DOHH2 (cell line): ENCODE results near the gene UBE2L3.
"Not testable (repeated sequence)": the region's sequence is repeated elsewhere in the genome, so short reads cannot be mapped to it uniquely, and the experiment has no call there.

ENCODE experiments used
- H3F3A ChIP-seq: fragments of 200-600 bp; sonication (generic), shearing (Covaris generic); 2 replicates; pipeline ENCODE4 v1.6.0; 2016; ENCODE audit warnings: antibody characterized with exemption, mild to moderate bottlenecking; ENCODE audit not compliant: control insufficient read depth, insufficient read depth
- H3K27ac ChIP-seq: fragments of 200-600 bp; sonication (generic); 2 replicates; pipeline ENCODE4 v1.5.1; 2014; ENCODE audit warnings: low read depth, mild to moderate bottlenecking, low read length, moderate library complexity
- H3K27me3 ChIP-seq: fragments of 200-600 bp; sonication (generic); 2 replicates; pipeline ENCODE4 v1.6.1; 2014; ENCODE audit warnings: mild to moderate bottlenecking, low read length, mixed read lengths; ENCODE audit not compliant: control insufficient read depth
- H3K36me3 ChIP-seq: fragments of 200-600 bp; sonication (generic); 2 replicates; pipeline ENCODE4 v1.6.1; 2014; ENCODE audit warnings: mild to moderate bottlenecking, low read length, moderate library complexity, mixed read lengths; ENCODE audit not compliant: control insufficient read depth
- H3K4me1 ChIP-seq: fragments of 200-600 bp; sonication (generic); 2 replicates; pipeline ENCODE4 v1.6.1; 2014; ENCODE audit warnings: mild to moderate bottlenecking, low read length, mixed read lengths; ENCODE audit not compliant: control insufficient read depth
- H3K4me2 ChIP-seq: fragments of 200-600 bp; sonication (generic); 2 replicates; pipeline ENCODE4 v1.6.0; 2014; ENCODE audit warnings: mild to moderate bottlenecking, low read length, moderate library complexity
- H3K4me3 ChIP-seq: fragments of 200-600 bp; sonication (generic); 2 replicates; pipeline ENCODE4 v1.5.1; 2014; ENCODE audit warnings: mild to moderate bottlenecking, low read length, mixed read lengths
- H3K79me2 ChIP-seq: fragments of 200-600 bp; sonication (generic); 2 replicates; pipeline ENCODE4 v1.6.1; 2014; ENCODE audit warnings: mild to moderate bottlenecking, low read length, mixed read lengths; ENCODE audit not compliant: control insufficient read depth
- H3K9me2 ChIP-seq: fragments of 200-600 bp; sonication (generic); replicated peaks from 2 replicates; pipeline ENCODE4 v1.6.1; 2014; ENCODE audit warnings: mild to moderate bottlenecking, low read length, mixed read lengths; ENCODE audit not compliant: control insufficient read depth
- H3K9me3 ChIP-seq: fragments of 200-600 bp; sonication (generic); 2 replicates; pipeline ENCODE4 v1.6.1; 2014; ENCODE audit warnings: antibody characterized with exemption, low read length, mixed read lengths; ENCODE audit not compliant: control insufficient read depth, insufficient read depth
- H4K20me1 ChIP-seq: fragments of 200-600 bp; sonication (generic); 2 replicates; pipeline ENCODE4 v1.6.0; 2014; ENCODE audit warnings: low read depth, mild to moderate bottlenecking, antibody characterized with exemption, low read length, moderate library complexity; ENCODE audit not compliant: control insufficient read depth, insufficient read depth

UBE2L3 gene

DNA sequence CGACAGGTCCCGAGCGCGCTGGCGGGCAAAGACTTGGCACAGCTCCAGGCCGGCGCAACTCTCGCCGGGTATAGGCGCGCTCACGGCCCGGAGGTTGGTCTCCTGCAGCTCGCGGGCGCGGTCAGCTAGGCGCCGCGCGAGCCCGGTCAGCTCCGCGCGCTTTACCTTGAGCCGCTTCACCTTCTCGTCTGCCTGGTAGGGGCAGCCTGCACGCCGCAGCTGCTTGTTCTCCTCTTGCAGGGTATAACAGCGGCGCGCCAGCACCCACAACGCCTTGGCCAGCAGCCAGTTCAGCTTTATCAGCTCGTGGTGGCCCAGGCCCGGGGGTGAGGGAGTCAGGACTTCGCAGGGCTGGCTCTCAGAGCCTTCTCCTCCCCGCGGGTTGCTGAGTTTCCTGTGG lies 18.0 kb upstream of the UBE2L3 start:
- H3K4me2 ChIP-seq, H3F3A ChIP-seq, H3K9me3 ChIP-seq, H3K36me3 ChIP-seq, H3K4me1 ChIP-seq, H4K20me1 ChIP-seq, H3K79me2 ChIP-seq, H3K9me2 ChIP-seq, H3K4me3 ChIP-seq, H3K27ac ChIP-seq, H3K27me3 ChIP-seq: not testable (repeated sequence)

DNA sequence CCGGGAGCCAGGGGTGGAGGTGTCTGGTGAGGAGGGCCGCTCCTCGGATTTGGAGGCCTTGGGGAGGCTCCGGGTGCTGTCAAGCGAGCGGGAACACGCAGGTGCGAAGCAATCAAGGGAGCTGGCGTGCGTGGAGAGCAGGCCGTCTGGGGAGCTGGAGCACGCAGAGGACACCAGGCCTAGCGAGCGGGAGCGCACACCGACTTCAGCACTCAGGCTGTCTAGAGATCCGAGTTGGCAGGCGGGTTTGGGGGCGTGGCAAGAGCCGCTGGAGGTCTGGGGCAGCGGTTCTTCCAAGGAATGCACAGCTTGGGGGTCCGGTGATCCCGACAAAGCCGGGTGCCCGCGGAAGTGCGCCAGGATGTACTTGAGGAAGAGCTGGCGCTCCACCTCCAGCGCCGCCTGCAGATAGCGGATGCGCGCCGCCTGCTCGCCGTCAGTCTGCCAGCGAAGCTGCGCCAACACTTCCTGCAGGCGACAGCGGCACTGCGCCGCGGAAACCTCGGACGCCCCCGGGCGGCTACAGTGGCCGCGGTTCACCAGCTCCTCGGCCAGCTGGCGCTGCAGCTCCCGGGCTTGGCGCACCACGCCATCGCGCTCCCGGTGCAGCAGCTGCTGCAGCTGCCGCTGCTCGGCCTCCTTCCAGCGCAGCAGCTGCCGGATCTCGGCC lies 17.4 kb upstream of the UBE2L3 start:
- not testable (repeated sequence) for H3K4me1 ChIP-seq, H3K4me2 ChIP-seq, H4K20me1 ChIP-seq, H3K9me3 ChIP-seq, H3F3A ChIP-seq, H3K9me2 ChIP-seq, H3K79me2 ChIP-seq, H3K27ac ChIP-seq, H3K27me3 ChIP-seq, H3K4me3 ChIP-seq, H3K36me3 ChIP-seq

DNA sequence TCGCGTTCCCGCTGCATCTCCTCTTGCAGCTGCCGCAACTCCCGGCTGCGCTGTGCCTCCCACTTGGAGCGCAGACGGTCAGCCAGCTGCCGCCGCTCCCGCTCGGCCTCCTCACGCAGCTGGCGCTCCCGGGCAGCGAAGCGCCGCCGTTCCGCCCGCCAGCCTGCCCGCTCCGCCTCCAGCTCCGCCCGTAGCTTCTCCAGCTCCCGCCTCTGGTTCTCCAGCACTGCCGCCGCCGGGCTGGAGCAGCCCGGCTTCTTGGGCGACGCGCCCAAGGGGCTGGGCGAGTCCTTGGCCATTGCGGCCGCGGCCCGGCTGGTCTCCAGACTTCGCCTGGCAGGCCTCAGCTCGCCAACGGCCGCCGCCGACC lies 16.9 kb upstream of the UBE2L3 start:
- not testable (repeated sequence) for H4K20me1 ChIP-seq, H3K4me3 ChIP-seq, H3K27me3 ChIP-seq, H3K9me2 ChIP-seq, H3K4me1 ChIP-seq, H3F3A ChIP-seq, H3K79me2 ChIP-seq, H3K36me3 ChIP-seq, H3K9me3 ChIP-seq, H3K4me2 ChIP-seq, H3K27ac ChIP-seq

DNA sequence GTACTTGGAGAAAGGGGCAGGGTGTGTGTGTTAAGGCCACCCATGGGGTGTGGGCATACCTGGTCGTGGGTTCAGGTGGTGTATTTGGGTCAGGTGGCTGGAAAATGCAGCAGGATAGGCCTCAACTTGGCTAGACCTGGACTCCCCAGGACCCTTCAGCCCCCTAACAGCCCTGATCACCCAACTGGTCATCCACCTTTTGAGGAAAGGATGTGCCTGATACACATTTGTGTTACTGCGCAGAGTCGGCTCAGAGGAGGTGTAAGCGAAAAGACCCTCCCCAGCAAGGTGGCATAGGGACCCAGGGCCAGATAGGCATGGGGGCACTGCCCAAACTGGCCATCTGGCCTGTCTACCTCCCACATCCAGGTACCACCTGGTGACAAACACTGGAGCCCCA lies 16.2 kb upstream of the UBE2L3 start, which contains the start of gene RIMBP3C:
Gene RIMBP3C (minus strand): TSS at position 101 of the 400 bp plus-strand sequence. CDS start 485 bp downstream, outside the sequence.
- H3K27ac ChIP-seq, H3K9me2 ChIP-seq, H3K79me2 ChIP-seq, H3K4me2 ChIP-seq, H3F3A ChIP-seq, H3K27me3 ChIP-seq, H4K20me1 ChIP-seq, H3K9me3 ChIP-seq, H3K4me1 ChIP-seq, H3K36me3 ChIP-seq, H3K4me3 ChIP-seq: not testable (repeated sequence)

GRCh38 chr22:21559345-21560125 lies 8.0 kb upstream of the UBE2L3 start:
- not testable (repeated sequence) for H3F3A ChIP-seq, H4K20me1 ChIP-seq, H3K27me3 ChIP-seq, H3K4me3 ChIP-seq, H3K36me3 ChIP-seq, H3K4me1 ChIP-seq, H3K4me2 ChIP-seq, H3K79me2 ChIP-seq, H3K27ac ChIP-seq, H3K9me2 ChIP-seq, H3K9me3 ChIP-seq

DNA sequence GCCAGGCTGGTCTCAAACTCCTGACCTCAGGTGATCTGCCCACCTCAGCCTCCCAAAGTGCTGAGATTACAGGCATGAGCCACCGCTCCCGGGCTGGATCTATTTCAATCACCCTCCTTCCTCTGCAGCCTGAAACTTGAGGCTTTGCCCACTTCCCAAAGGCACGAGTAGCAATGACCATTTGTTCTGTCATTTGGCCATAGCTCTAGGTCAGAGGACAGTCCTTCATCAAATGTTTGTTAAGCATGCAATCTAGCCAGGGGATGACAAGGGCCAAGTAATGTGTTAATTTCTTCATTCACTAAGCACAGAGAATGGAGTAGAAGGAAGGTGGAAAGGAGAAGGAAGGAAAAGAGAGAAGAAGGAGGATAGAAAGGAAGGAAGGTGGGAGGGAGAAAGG lies 6.9 kb upstream of the UBE2L3 start:
- H3K4me1 ChIP-seq, H3F3A ChIP-seq, H3K4me3 ChIP-seq, H3K4me2 ChIP-seq, H3K79me2 ChIP-seq, H3K27ac ChIP-seq, H3K36me3 ChIP-seq, H4K20me1 ChIP-seq, H3K27me3 ChIP-seq, H3K9me3 ChIP-seq, H3K9me2 ChIP-seq: not testable (repeated sequence)
